Transverse colon (tissue), 4 donors: Measurements from ENCODE around the gene KCNK13.

ENCODE experiments used
- CTCF ChIP-seq, 5 experiments: fragments of 200-600 bp in 3 of 5; fragments of 450-650 bp in 2 of 5; sonication (generic) in 3 of 5; IDR thresholded peaks; 1 replicate in 2 of 5; 2 replicates in 3 of 5; pipeline ENCODE4 v1.5.1; 2016 to 2017; ENCODE audit warnings: antibody characterized with exemption in 5 of 5, inconsistent platforms in 3 of 5, mild to moderate bottlenecking in 2 of 5, moderate library complexity in 1 of 5
- POLR2A ChIP-seq: fragments of 450-650 bp; IDR thresholded peaks from one replicate; pipeline ENCODE4 v1.6.1; 2016; ENCODE audit warnings: antibody characterized with exemption, mild to moderate bottlenecking, moderate library complexity
- POLR2AphosphoS5 ChIP-seq, 3 donors: sonication (generic); formaldehyde crosslinking; IDR thresholded peaks; one replicate each; pipeline ENCODE4 v1.6.1; 2016; ENCODE audit warnings: antibody characterized with exemption in 3 of 3

GRCh38 chr14:90109858-90110257, 48.1 kb downstream of the KCNK13 start:
- TF ChIP-seq CTCF (IDR thresholded peaks at IDR 0.05) (no peak), POLR2AphosphoS5 (IDR thresholded peaks at IDR 0.05) (no peak), POLR2A (no peak)
